HepG2 (cell line): ENCODE measurements around the gene CADM4. TPM values are rescaled to one million over a fixed set of nuclear protein-coding genes. Genes with fewer than 3 reads are reported as not detected.

Experiments
- HOXD1 ChIP-seq: sonication (generic); formaldehyde crosslinking; IDR thresholded peaks from 2 replicates; pipeline ENCODE4 v1.5.0; 2020; ENCODE audit warnings: missing genetic modification reagents
- NRL ChIP-seq: sonication (generic); formaldehyde crosslinking; IDR thresholded peaks from 2 replicates; pipeline ENCODE4 v1.5.0; 2020; ENCODE audit warnings: missing genetic modification reagents, mild to moderate bottlenecking, moderate library complexity, borderline replicate concordance
- SMAD9 ChIP-seq: sonication (generic); formaldehyde crosslinking; IDR thresholded peaks from 2 replicates; pipeline ENCODE4 v1.5.1; 2020; ENCODE audit warnings: mild to moderate bottlenecking, missing genetic modification reagents
- ZBTB1 ChIP-seq: sonication (generic); formaldehyde crosslinking; IDR thresholded peaks from 2 replicates; pipeline ENCODE4 v1.4.0; 2020; ENCODE audit warnings: missing genetic modification reagents, borderline replicate concordance
- polyA plus RNA-seq, 8 experiments: library from polyadenylated mRNA; depleted of rRNA in 3 of 8; stranded (reverse) in 7 of 8; unstranded in 1 of 8; fragments of >200 nt; fragmentation: Illumina TruSeq in 4 of 8; extraction: Trizol in 4 of 8; gene quantifications; 2 replicates each; pipeline versions ENCODE4 v1.2.1 to v1.2.3, GENCODE V29; 2011 to 2016; ENCODE audit warnings: low read depth in 4 of 8, missing spikeins in 1 of 8, mixed read lengths in 1 of 8; ENCODE audit not compliant: insufficient read depth in 1 of 8
- total RNA-seq, 5 experiments: library from RNA; depleted of rRNA; stranded (reverse); fragments of >200 nt; fragmentation: Illumina TruSeq; extraction: Trizol; gene quantifications; 2 replicates each; pipeline ENCODE4 v1.2.3, GENCODE V29; 2016; ENCODE audit warnings: low read depth in 1 of 5
- TF ChIP-seq, protein P1 (sequence below): sonication (generic); formaldehyde crosslinking; IDR thresholded peaks from 2 replicates; pipeline ENCODE4 v1.5.1; 2020; ENCODE audit warnings: mild to moderate bottlenecking, missing genetic modification reagents, moderate library complexity
- TF ChIP-seq, protein P2 (sequence below): sonication (generic); formaldehyde crosslinking; IDR thresholded peaks from 2 replicates; pipeline ENCODE4 v1.4.0; 2020; ENCODE audit warnings: missing genetic modification reagents
- TF ChIP-seq, protein P3 (sequence below): IDR thresholded peaks from 2 replicates; pipeline ENCODE4 v1.6.1; 2016; ENCODE audit warnings: low read depth, borderline replicate concordance
- TF ChIP-seq, protein P4 (sequence below): sonication (generic); formaldehyde crosslinking; IDR thresholded peaks from 2 replicates; pipeline ENCODE4 v1.4.0; 2020; ENCODE audit warnings: missing genetic modification reagents, borderline replicate concordance
- TF ChIP-seq, protein P5 (sequence below): sonication (generic); formaldehyde crosslinking; IDR thresholded peaks from 2 replicates; pipeline ENCODE4 v1.4.0; 2020; ENCODE audit warnings: missing genetic modification reagents
- TF ChIP-seq, protein P6 (sequence below), 2 experiments: sonication (generic) in 1 of 2; formaldehyde crosslinking in 1 of 2; IDR thresholded peaks; 2 replicates each; pipeline versions ENCODE4 v1.4.0 to v1.6.1; 2018 to 2020; ENCODE audit warnings: missing genetic modification reagents in 2 of 2, borderline replicate concordance in 1 of 2, low read depth in 1 of 2, mild to moderate bottlenecking in 1 of 2, missing biosample characterization in 1 of 2

Gene CADM4
- total and polyA plus RNA-seq, 2 of the 13 experiments (the other 11 are each of a cell fraction or from before 2014, with no cell fraction given): 8.5 to 16.0 TPM

DNA sequence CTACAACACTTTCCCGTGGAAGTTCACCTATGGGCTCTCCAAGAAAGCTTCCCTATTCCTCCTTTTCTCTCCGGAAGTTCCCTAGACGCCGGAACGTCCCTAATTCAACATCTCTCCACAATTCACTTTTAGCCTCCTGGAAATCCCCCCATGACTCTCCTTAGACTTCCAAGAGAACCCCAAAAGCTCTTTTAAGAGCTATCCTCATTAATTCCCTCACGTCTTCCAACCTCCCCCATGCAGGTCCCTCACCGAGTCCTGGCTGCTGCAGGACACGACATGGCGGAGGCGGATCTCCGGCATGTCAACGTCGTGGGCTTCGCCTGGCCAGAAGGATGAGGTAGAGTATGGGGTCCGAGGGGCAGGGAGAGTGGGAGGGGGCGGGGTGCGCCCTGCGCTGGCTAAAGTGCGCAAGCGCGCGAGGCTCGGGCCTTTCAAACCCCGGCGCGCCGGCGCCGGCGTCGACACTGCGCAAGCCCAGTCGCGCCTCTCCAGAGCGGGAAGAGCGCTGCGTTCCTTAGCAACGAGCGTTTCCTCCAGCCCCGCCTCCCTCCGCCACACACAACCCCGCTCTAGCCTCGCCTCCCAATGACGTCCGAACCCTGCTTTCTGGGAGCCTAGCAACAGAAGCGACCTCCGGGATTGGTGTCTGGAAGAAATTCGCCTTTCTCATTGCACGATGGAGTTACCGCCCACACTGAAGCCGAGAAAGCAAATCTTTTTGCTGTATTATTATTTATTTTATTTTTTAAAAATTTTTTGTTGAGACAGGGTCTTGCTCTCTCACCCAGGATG is 64.3 kb downstream of the CADM4 start, which contains the start of the genes PINLYP and XRCC1 (continued):
- TF ChIP-seq, protein P1, sequence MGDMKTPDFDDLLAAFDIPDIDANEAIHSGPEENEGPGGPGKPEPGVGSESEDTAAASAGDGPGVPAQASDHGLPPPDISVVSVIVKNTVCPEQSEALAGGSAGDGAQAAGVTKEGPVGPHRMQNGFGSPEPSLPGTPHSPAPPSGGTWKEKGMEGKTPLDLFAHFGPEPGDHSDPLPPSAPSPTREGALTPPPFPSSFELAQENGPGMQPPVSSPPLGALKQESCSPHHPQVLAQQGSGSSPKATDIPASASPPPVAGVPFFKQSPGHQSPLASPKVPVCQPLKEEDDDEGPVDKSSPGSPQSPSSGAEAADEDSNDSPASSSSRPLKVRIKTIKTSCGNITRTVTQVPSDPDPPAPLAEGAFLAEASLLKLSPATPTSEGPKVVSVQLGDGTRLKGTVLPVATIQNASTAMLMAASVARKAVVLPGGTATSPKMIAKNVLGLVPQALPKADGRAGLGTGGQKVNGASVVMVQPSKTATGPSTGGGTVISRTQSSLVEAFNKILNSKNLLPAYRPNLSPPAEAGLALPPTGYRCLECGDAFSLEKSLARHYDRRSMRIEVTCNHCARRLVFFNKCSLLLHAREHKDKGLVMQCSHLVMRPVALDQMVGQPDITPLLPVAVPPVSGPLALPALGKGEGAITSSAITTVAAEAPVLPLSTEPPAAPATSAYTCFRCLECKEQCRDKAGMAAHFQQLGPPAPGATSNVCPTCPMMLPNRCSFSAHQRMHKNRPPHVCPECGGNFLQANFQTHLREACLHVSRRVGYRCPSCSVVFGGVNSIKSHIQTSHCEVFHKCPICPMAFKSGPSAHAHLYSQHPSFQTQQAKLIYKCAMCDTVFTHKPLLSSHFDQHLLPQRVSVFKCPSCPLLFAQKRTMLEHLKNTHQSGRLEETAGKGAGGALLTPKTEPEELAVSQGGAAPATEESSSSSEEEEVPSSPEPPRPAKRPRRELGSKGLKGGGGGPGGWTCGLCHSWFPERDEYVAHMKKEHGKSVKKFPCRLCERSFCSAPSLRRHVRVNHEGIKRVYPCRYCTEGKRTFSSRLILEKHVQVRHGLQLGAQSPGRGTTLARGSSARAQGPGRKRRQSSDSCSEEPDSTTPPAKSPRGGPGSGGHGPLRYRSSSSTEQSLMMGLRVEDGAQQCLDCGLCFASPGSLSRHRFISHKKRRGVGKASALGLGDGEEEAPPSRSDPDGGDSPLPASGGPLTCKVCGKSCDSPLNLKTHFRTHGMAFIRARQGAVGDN: peak; percentile 73
- TF ChIP-seq, protein P2, sequence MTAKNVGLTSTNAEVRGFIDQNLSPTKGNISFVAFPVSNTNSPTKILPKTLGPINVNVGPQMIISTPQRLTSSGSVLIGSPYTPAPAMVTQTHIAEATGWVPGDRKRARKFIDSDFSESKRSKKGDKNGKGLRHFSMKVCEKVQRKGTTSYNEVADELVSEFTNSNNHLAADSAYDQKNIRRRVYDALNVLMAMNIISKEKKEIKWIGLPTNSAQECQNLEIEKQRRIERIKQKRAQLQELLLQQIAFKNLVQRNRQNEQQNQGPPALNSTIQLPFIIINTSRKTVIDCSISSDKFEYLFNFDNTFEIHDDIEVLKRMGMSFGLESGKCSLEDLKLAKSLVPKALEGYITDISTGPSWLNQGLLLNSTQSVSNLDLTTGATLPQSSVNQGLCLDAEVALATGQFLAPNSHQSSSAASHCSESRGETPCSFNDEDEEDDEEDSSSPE (CRISPR knock-in tag): peak; percentile 90
- no peak for TF ChIP-seq HOXD1 (CRISPR knock-in tag)
- TF ChIP-seq, protein P3, sequence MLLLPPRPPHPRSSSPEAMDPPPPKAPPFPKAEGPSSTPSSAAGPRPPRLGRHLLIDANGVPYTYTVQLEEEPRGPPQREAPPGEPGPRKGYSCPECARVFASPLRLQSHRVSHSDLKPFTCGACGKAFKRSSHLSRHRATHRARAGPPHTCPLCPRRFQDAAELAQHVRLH: no peak
- TF ChIP-seq SMAD9 (CRISPR knock-in tag): no peak
- TF ChIP-seq, protein P4, sequence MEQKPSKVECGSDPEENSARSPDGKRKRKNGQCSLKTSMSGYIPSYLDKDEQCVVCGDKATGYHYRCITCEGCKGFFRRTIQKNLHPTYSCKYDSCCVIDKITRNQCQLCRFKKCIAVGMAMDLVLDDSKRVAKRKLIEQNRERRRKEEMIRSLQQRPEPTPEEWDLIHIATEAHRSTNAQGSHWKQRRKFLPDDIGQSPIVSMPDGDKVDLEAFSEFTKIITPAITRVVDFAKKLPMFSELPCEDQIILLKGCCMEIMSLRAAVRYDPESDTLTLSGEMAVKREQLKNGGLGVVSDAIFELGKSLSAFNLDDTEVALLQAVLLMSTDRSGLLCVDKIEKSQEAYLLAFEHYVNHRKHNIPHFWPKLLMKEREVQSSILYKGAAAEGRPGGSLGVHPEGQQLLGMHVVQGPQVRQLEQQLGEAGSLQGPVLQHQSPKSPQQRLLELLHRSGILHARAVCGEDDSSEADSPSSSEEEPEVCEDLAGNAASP (CRISPR knock-in tag): peak; percentile 11; the same call in 1 of the 2 replicates
- no peak for TF ChIP-seq NRL (CRISPR knock-in tag)
- TF ChIP-seq ZBTB1 (CRISPR knock-in tag): no peak
- TF ChIP-seq, protein P5, sequence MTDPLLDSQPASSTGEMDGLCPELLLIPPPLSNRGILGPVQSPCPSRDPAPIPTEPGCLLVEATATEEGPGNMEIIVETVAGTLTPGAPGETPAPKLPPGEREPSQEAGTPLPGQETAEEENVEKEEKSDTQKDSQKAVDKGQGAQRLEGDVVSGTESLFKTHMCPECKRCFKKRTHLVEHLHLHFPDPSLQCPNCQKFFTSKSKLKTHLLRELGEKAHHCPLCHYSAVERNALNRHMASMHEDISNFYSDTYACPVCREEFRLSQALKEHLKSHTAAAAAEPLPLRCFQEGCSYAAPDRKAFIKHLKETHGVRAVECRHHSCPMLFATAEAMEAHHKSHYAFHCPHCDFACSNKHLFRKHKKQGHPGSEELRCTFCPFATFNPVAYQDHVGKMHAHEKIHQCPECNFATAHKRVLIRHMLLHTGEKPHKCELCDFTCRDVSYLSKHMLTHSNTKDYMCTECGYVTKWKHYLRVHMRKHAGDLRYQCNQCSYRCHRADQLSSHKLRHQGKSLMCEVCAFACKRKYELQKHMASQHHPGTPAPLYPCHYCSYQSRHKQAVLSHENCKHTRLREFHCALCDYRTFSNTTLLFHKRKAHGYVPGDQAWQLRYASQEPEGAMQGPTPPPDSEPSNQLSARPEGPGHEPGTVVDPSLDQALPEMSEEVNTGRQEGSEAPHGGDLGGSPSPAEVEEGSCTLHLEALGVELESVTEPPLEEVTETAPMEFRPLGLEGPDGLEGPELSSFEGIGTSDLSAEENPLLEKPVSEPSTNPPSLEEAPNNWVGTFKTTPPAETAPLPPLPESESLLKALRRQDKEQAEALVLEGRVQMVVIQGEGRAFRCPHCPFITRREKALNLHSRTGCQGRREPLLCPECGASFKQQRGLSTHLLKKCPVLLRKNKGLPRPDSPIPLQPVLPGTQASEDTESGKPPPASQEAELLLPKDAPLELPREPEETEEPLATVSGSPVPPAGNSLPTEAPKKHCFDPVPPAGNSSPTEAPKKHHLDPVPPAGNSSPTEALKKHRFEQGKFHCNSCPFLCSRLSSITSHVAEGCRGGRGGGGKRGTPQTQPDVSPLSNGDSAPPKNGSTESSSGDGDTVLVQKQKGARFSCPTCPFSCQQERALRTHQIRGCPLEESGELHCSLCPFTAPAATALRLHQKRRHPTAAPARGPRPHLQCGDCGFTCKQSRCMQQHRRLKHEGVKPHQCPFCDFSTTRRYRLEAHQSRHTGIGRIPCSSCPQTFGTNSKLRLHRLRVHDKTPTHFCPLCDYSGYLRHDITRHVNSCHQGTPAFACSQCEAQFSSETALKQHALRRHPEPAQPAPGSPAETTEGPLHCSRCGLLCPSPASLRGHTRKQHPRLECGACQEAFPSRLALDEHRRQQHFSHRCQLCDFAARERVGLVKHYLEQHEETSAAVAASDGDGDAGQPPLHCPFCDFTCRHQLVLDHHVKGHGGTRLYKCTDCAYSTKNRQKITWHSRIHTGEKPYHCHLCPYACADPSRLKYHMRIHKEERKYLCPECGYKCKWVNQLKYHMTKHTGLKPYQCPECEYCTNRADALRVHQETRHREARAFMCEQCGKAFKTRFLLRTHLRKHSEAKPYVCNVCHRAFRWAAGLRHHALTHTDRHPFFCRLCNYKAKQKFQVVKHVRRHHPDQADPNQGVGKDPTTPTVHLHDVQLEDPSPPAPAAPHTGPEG (CRISPR knock-in tag): 0 out of 2 replicates have a peak, but pooled peaks have one; percentile 62
- TF ChIP-seq, protein P6, sequence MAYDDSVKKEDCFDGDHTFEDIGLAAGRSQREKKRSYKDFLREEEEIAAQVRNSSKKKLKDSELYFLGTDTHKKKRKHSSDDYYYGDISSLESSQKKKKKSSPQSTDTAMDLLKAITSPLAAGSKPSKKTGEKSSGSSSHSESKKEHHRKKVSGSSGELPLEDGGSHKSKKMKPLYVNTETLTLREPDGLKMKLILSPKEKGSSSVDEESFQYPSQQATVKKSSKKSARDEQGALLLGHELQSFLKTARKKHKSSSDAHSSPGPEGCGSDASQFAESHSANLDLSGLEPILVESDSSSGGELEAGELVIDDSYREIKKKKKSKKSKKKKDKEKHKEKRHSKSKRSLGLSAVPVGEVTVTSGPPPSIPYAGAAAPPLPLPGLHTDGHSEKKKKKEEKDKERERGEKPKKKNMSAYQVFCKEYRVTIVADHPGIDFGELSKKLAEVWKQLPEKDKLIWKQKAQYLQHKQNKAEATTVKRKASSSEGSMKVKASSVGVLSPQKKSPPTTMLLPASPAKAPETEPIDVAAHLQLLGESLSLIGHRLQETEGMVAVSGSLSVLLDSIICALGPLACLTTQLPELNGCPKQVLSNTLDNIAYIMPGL (CRISPR knock-in tag; IDR thresholded peaks at IDR 0.05; ENCODE audit: borderline replicate concordance in 1 of 2, low read depth in 1 of 2): peak in 1 of 2 experiments; percentile 21; a peak in 1 of 4 replicates
